Measurements from ENCODE around the gene VAMP2. TPM values are rescaled to one million over a fixed set of nuclear protein-coding genes. Genes with fewer than 3 reads are reported as not detected.

VAMP2 gene
- total and polyA plus RNA-seq, 9 of the 15 experiments (the other 6 are each of a cell fraction or from before 2014, with no cell fraction given) = 2.3 to 31.8 (median 6.0) TPM

- TF ChIP-seq PBX2 (CRISPR knock-in tag; IDR thresholded peaks at IDR 0.05; ENCODE audit: low read depth) = no peak
- no peak for TF ChIP-seq PBX2 (tag; conservative IDR thresholded peaks at IDR 0.05; ENCODE audit: low read depth)
- TF ChIP-seq GMEB1 (CRISPR knock-in tag; IDR thresholded peaks at IDR 0.05) = no peak
- no peak for TF ChIP-seq ZNF324 (CRISPR knock-in tag; IDR thresholded peaks at IDR 0.05)
- TF ChIP-seq KAT2B (IDR thresholded peaks at IDR 0.05; ENCODE audit: low read depth, low read length) = no peak
- no peak for TF ChIP-seq ZNF561 (CRISPR knock-in tag; conservative IDR thresholded peaks at IDR 0.05)
- TF ChIP-seq PHF21A (IDR thresholded peaks at IDR 0.05; ENCODE audit: borderline replicate concordance, low read depth) = peak; percentile 43; the same call in 1 of the 2 replicates
- peak; percentile 28; the same call in 1 of the 2 replicates for TF ChIP-seq VEZF1 (CRISPR knock-in tag; IDR thresholded peaks at IDR 0.05)
- TF ChIP-seq HDGF (IDR thresholded peaks at IDR 0.05) = no peak
- no peak for TF ChIP-seq SMC3 (conservative IDR thresholded peaks at IDR 0.05; ENCODE audit: insufficient read depth, low read depth, low read length)
- TF ChIP-seq ZNF644 (tag; IDR thresholded peaks at IDR 0.05; ENCODE audit: low read depth) = no peak
- TF ChIP-seq HBP1 (CRISPR knock-in tag; IDR thresholded peaks at IDR 0.05) = no peak
- TF ChIP-seq HOMEZ (CRISPR knock-in tag; IDR thresholded peaks at IDR 0.05) = no peak
- no peak for TF ChIP-seq TCF7L2 (IDR thresholded peaks at IDR 0.05; ENCODE audit: low read depth, low read length)
- peak; percentile 32; the same call in 1 of the 2 replicates for TF ChIP-seq TEAD4 (IDR thresholded peaks at IDR 0.05; ENCODE audit: low read length)
- no peak for TF ChIP-seq TEAD4 (CRISPR knock-in tag; IDR thresholded peaks at IDR 0.05; ENCODE audit: borderline replicate concordance)
- no peak for TF ChIP-seq ZNF224 (CRISPR knock-in tag; IDR thresholded peaks at IDR 0.05)
Measured at GRCh38 chr17:8209907-8210760, 47.4 kb upstream of the VAMP2 start, which contains the start of gene AURKB (continued).
